H1 (cell line): Measurements from ENCODE around the gene STYK1. TPM values are rescaled to one million over a fixed set of nuclear protein-coding genes. Genes with fewer than 3 reads are reported as not detected.

Experiments used
- CTCF ChIA-PET: fragments of 300-600 bp; sonication (Branson Sonifier 250); formaldehyde crosslinking; loops from one replicate; lab custom pipeline; 2021; ENCODE audit not compliant: partially characterized antibody; lab: Charles Lee
- POLR2A ChIA-PET: fragments of 300-600 bp; sonication (Branson Sonifier 250); formaldehyde crosslinking; loops from one replicate; lab custom pipeline; 2021; ENCODE audit warnings: inconsistent platforms; ENCODE audit not compliant: partially characterized antibody; lab: Charles Lee
- DNase-seq, 2 experiments: peaks; one replicate each; pipeline versions ENCODE4 v3.0.0 to v3.0.0-alpha.2; 2010 to 2022; ENCODE audit warnings: low spot score in 2 of 2, low read depth in 1 of 2, mixed read lengths in 1 of 2
- FAIRE-seq: peaks from 2 replicates; lab custom pipeline; 2011; peaks lifted over from hg19 to GRCh38; lab: Jason Lieb, UNC
- H2AFZ ChIP-seq: 2 replicates; pipeline ENCODE4 v1.8.1; 2012; ENCODE audit warnings: low read length, inconsistent platforms
- H2AK5ac ChIP-seq: 2 replicates; pipeline ENCODE4 v1.6.1; 2013; ENCODE audit warnings: low read depth, low read length
- H2BK120ac ChIP-seq: replicated peaks from 2 replicates; pipeline ENCODE3; 2013; ENCODE audit warnings: low read depth, low read length, inconsistent platforms
- H2BK12ac ChIP-seq: 2 replicates; pipeline ENCODE4 v1.6.1; 2013; ENCODE audit warnings: low read depth, low read length
- H2BK15ac ChIP-seq: 2 replicates; pipeline ENCODE4 v1.6.1; 2013; ENCODE audit warnings: low read length
- H2BK20ac ChIP-seq: 2 replicates; pipeline ENCODE4 v1.6.1; 2013; ENCODE audit warnings: low read length
- H2BK5ac ChIP-seq: 2 replicates; pipeline ENCODE4 v1.6.1; 2013; ENCODE audit warnings: low read depth, low read length
- H3K14ac ChIP-seq: 2 replicates; pipeline ENCODE4 v1.6.1; 2013; ENCODE audit warnings: inconsistent platforms; ENCODE audit not compliant: insufficient read length
- H3K18ac ChIP-seq: 2 replicates; pipeline ENCODE4 v1.6.1; 2013; ENCODE audit warnings: low read length; ENCODE audit errors: extremely low read depth
- H3K23ac ChIP-seq: 2 replicates; pipeline ENCODE4 v1.6.1; 2013; ENCODE audit warnings: inconsistent platforms; ENCODE audit not compliant: insufficient read length
- H3K23me2 ChIP-seq: 2 replicates; pipeline ENCODE4 v1.6.1; 2013; ENCODE audit warnings: low read depth, low read length
- H3K27ac ChIP-seq: 2 replicates; pipeline ENCODE4 v1.6.1; 2011; ENCODE audit warnings: low read depth, low read length, inconsistent platforms
- H3K27me3 ChIP-seq, 4 experiments: replicated peaks in 1 of 4; 1 replicate in 1 of 4; 2 replicates in 3 of 4; pipeline versions ENCODE4 v1.6.1 to v1.8.1; 2011 to 2013; ENCODE audit warnings: low read length in 3 of 4, mild to moderate bottlenecking in 3 of 4, inconsistent platforms in 2 of 4, mixed read lengths in 2 of 4, moderate library complexity in 1 of 4; ENCODE audit not compliant: control insufficient read depth in 3 of 4, insufficient read depth in 3 of 4; ENCODE audit errors: extremely low read depth in 1 of 4
- H3K36me3 ChIP-seq, 4 experiments: 2 replicates each; pipeline versions ENCODE4 v1.6.1 to v1.8.1; 2011 to 2013; ENCODE audit warnings: mild to moderate bottlenecking in 4 of 4, low read length in 3 of 4, moderate library complexity in 2 of 4, control low read depth in 1 of 4, inconsistent platforms in 1 of 4; ENCODE audit not compliant: insufficient read depth in 4 of 4, control insufficient read depth in 2 of 4
- H3K4ac ChIP-seq: replicated peaks from 2 replicates; pipeline ENCODE3; 2013; ENCODE audit warnings: low read length, low read depth, mixed read lengths, inconsistent platforms; ENCODE audit not compliant: insufficient read length
- H3K4me1 ChIP-seq, 4 experiments: replicated peaks in 1 of 4; 1 replicate in 1 of 4; 2 replicates in 3 of 4; pipeline versions ENCODE4 v1.6.1 to v1.8.1; 2011 to 2013; ENCODE audit warnings: low read length in 3 of 4, inconsistent platforms in 2 of 4, mixed read lengths in 1 of 4; ENCODE audit not compliant: insufficient read depth in 4 of 4, control insufficient read depth in 3 of 4
- H3K4me2 ChIP-seq, 2 experiments: 2 replicates each; pipeline versions ENCODE4 v1.6.1 to v1.8.1; 2011 to 2013; ENCODE audit warnings: low read depth in 2 of 2, low read length in 2 of 2, control low read depth in 1 of 2, inconsistent platforms in 1 of 2, mild to moderate bottlenecking in 1 of 2; ENCODE audit not compliant: insufficient read depth in 1 of 2
- H3K4me3 ChIP-seq, 4 experiments: fragments of 200-600, 300-600 bp in 1 of 4; sonication (generic), shearing (Covaris generic), sonication (Bioruptor Twin) in 1 of 4; 2 replicates each; pipeline versions ENCODE4 v1.5.1 to v1.8.1; 2011 to 2016; ENCODE audit warnings: low read length in 4 of 4, low read depth in 3 of 4, control low read depth in 2 of 4, inconsistent platforms in 2 of 4, mild to moderate bottlenecking in 2 of 4, mixed read lengths in 1 of 4, moderate library complexity in 1 of 4; ENCODE audit not compliant: insufficient read depth in 2 of 4; ENCODE audit errors: extremely low read depth in 1 of 4
- H3K56ac ChIP-seq: replicated peaks from 2 replicates; pipeline ENCODE3; 2013; ENCODE audit warnings: low read depth, mild to moderate bottlenecking, mixed read lengths, low read length, inconsistent platforms; ENCODE audit not compliant: insufficient read length
- H3K79me1 ChIP-seq: 2 replicates; pipeline ENCODE4 v1.6.1; 2013; ENCODE audit warnings: low read depth, low read length, control low read depth
- H3K79me2 ChIP-seq, 2 experiments: 2 replicates each; pipeline versions ENCODE4 v1.6.1 to v1.8.1; 2012 to 2013; ENCODE audit warnings: low read length in 2 of 2, mild to moderate bottlenecking in 2 of 2, inconsistent platforms in 1 of 2; ENCODE audit not compliant: insufficient read depth in 2 of 2, control insufficient read depth in 1 of 2
- H3K9ac ChIP-seq, 4 experiments: replicated peaks in 1 of 4; 1 replicate in 1 of 4; 2 replicates in 3 of 4; pipeline versions ENCODE4 v1.6.1 to v1.8.1; 2011 to 2013; ENCODE audit warnings: low read depth in 3 of 4, low read length in 3 of 4, control low read depth in 2 of 4, mild to moderate bottlenecking in 2 of 4, moderate library complexity in 2 of 4, inconsistent platforms in 1 of 4; ENCODE audit errors: extremely low read depth in 1 of 4
- H3K9me3 ChIP-seq, 2 experiments: 2 replicates each; pipeline versions ENCODE4 v1.6.1 to v1.8.1; 2012 to 2013; ENCODE audit warnings: mild to moderate bottlenecking in 2 of 2, moderate library complexity in 2 of 2, control low read depth in 1 of 2, inconsistent platforms in 1 of 2, low read depth in 1 of 2, low read length in 1 of 2, mixed read lengths in 1 of 2; ENCODE audit not compliant: insufficient read depth in 2 of 2
- H4K20me1 ChIP-seq, 2 experiments: replicated peaks in 1 of 2; 2 replicates each; pipeline versions ENCODE3 to v1.8.1; 2011 to 2013; ENCODE audit warnings: inconsistent platforms in 2 of 2, low read length in 2 of 2, mild to moderate bottlenecking in 1 of 2; ENCODE audit not compliant: insufficient read depth in 2 of 2, control insufficient read depth in 1 of 2
- H4K5ac ChIP-seq: 2 replicates; pipeline ENCODE4 v1.6.1; 2013; ENCODE audit warnings: low read length, low read depth, mixed read lengths, inconsistent platforms; ENCODE audit not compliant: insufficient read length
- H4K8ac ChIP-seq: 2 replicates; pipeline ENCODE4 v1.8.0; 2013; ENCODE audit warnings: mild to moderate bottlenecking, moderate library complexity, low read length, inconsistent platforms; ENCODE audit not compliant: insufficient read depth; ENCODE audit errors: extremely low read depth
- H4K91ac ChIP-seq: replicated peaks from 2 replicates; pipeline ENCODE3; 2013; ENCODE audit warnings: low read length, mixed read lengths, inconsistent platforms; ENCODE audit not compliant: insufficient read length
- NRF1 ChIP-seq: IDR thresholded peaks from 2 replicates; pipeline ENCODE4 v1.6.1; 2011; ENCODE audit warnings: mild to moderate bottlenecking, low read depth, low read length, improper control_type of control experiment
- SAP30 ChIP-seq: fragments of 300-600 bp; sonication (generic); IDR thresholded peaks from 2 replicates; pipeline ENCODE4 v1.7.1; 2012; ENCODE audit warnings: low read length, moderate library complexity, mild to moderate bottlenecking, inconsistent platforms; ENCODE audit not compliant: insufficient read depth, insufficient replicate concordance
- SP4 ChIP-seq: IDR thresholded peaks from 2 replicates; pipeline ENCODE4 v1.6.1; 2012; ENCODE audit warnings: low read length, inconsistent platforms
- WGBS, 2 experiments: shearing (Covaris generic) in 1 of 2; methylation state at CpG; one replicate each; pipeline versions ENCODE4 v1.1.6 to v1.1.7; 2013 to 2015; ENCODE audit warnings: low lambda C conversion rate in 2 of 2, mixed read lengths in 2 of 2, inconsistent platforms in 1 of 2, low coverage in 1 of 2, missing lambda C conversion rate in 1 of 2; ENCODE audit not compliant: insufficient replicate concordance in 2 of 2, insufficient coverage in 1 of 2, insufficient read length in 1 of 2; ENCODE audit errors: extremely low coverage in 1 of 2, missing lambda C conversion rate in 1 of 2; 5-methylcytosine and 5-hydroxymethylcytosine counted together
- polyA plus RNA-seq, 7 experiments: library from polyadenylated mRNA; depleted of rRNA in 3 of 7; stranded (reverse) in 5 of 7; unstranded in 2 of 7; fragments of >200 nt in 5 of 7; fragments of 200-250 nt in 2 of 7; gene quantifications; 1 replicate in 5 of 7; 2 replicates in 1 of 7; 4 replicates in 1 of 7; pipeline versions ENCODE4 v1.2.1 to v1.2.3, GENCODE V29; 2011 to 2013; ENCODE audit warnings: missing spikeins in 2 of 7, mixed read lengths in 2 of 7
- total RNA-seq: library from RNA; stranded (reverse); fragmentation: NEBNext Ultra II Directional; extraction: Animal tissue kit (Norgen Biotek cat#: 25700); gene quantifications from 2 replicates; pipeline ENCODE4 v1.2.1, GENCODE V29; 2021
- TF ChIP-seq, protein P1 (sequence below): IDR thresholded peaks from 2 replicates; pipeline ENCODE4 v1.6.1; 2012; ENCODE audit warnings: inconsistent platforms
- TF ChIP-seq, protein P2 (sequence below): IDR thresholded peaks from 2 replicates; pipeline ENCODE4 v1.6.1; 2012; ENCODE audit warnings: low read length, inconsistent platforms

STYK1 gene
- total and polyA plus RNA-seq, 2 of the 8 experiments (the other 6 are each of a cell fraction or from before 2014, with no cell fraction given): 0.38 to 1.1 TPM

DNA sequence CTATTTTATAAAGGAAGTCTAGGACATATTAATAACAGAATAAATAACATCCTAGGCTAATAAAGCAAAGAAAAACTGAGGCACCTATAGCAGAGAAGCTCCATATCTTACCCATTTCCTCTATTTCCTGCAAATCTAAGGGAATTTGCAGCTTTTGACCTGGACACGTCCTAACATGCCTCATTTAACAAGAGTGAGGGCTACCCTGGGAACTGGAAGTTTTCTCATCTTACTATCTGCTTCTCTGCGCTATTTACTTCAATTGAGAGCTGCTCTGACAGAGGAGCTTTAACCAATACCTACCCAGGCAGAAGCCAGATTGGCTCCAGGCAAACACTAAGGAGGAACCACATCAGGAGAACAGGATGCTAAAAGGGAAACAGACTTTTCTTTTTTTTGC is 43.6 kb upstream of the STYK1 start:
- FAIRE-seq: no peak
- WGBS, 2 experiments: 73% methylated on average over 2 of the region's 2 CpGs; no CpG with 5 or more reads in 1 of the 2 experiments
- Histone ChIP-seq H3K27me3 (no peaks in the 10 kb centered on the region), H2AK5ac (no peak overlapping the region), H2BK12ac (no peak overlapping the region), H3K79me2 (peaks cover 27 to 78% of the 10 kb centered on the region in 2 experiments), H3K23ac (no peak overlapping the region), H2BK15ac (no peak overlapping the region), H2BK5ac (no peak overlapping the region), H2AFZ (no peak overlapping the region), H3K27ac (peak overlapping the region; percentile 1; the same call in 1 of the 2 replicates), H2BK20ac (no peak overlapping the region), H3K9ac (no peak overlapping the region), H3K4me2 (peak overlapping the region in 1 of 2 experiments; percentile 13; a peak in 1 of 4 replicates), H3K23me2 (peaks cover 8% of the 10 kb centered on the region), H2BK120ac (no peak overlapping the region), H3K36me3 (peaks cover 10 to 47% (median 35%) of the 10 kb centered on the region in 4 experiments), H3K79me1 (no peaks in the 10 kb centered on the region; the same call in 1 of the 2 replicates), H3K4ac (no peak overlapping the region), H4K20me1 (peaks cover 4 to 8% of the 10 kb centered on the region in 2 experiments), H4K8ac (no peak overlapping the region), H4K91ac (no peak overlapping the region), H3K56ac (no peak overlapping the region), H3K4me1 (peaks cover 7 to 26% (median 10%) of the 10 kb centered on the region in 4 experiments; a peak in 6 of 7 replicates), H3K14ac (no peak overlapping the region), H3K4me3 (0 out of 8 replicates have a peak overlapping the region, but pooled peaks of 1 of the 4 experiments have one; percentile 0), H3K9me3 (no peaks in the 10 kb centered on the region), H4K5ac (no peak overlapping the region), H3K18ac (no peak overlapping the region; the same call in 1 of the 2 replicates)
- DNase-seq: no peak
- CTCF ChIA-PET: interaction anchor here (0.9 to 2.1 kb wide), 7 partner anchors 8 to 1988 kb away, joined by 3 to 7 read pairs (median 3); no protein-coding TSS in a partner anchor
- TF ChIP-seq, protein P1, sequence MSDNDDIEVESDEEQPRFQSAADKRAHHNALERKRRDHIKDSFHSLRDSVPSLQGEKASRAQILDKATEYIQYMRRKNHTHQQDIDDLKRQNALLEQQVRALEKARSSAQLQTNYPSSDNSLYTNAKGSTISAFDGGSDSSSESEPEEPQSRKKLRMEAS: no peak
- TF ChIP-seq, protein P2, sequence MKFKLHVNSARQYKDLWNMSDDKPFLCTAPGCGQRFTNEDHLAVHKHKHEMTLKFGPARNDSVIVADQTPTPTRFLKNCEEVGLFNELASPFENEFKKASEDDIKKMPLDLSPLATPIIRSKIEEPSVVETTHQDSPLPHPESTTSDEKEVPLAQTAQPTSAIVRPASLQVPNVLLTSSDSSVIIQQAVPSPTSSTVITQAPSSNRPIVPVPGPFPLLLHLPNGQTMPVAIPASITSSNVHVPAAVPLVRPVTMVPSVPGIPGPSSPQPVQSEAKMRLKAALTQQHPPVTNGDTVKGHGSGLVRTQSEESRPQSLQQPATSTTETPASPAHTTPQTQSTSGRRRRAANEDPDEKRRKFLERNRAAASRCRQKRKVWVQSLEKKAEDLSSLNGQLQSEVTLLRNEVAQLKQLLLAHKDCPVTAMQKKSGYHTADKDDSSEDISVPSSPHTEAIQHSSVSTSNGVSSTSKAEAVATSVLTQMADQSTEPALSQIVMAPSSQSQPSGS: no peak
- TF ChIP-seq SP4 (no peak), SAP30 (no peak), NRF1 (no peak)
- POLR2A ChIA-PET: interaction anchor here (0.9 to 3.2 kb wide), 8 partner anchors 9 to 455 kb away, joined by 3 to 15 read pairs (median 4); partner anchors contain the start of gene MAGOHB
